ENCODE measurements around the gene ADAMTS4. TPM values are rescaled to one million over a fixed set of nuclear protein-coding genes. Genes with fewer than 3 reads are reported as not detected.

ADAMTS4 gene
- total and polyA plus RNA-seq, 7 donors, result 0.23 to 78.2 (median 6.4) TPM

- H3K4me1 ChIP-seq, result peaks cover 0 to 43% (median 39%) of the 10 kb centered on the region in 4 donors
These were observed 40.4 kb downstream of the ADAMTS4 start for GRCh38 chr1:161158316-161159010.

GRCh38 chr1:161157867-161158266 is 41.0 kb downstream of the ADAMTS4 start:
- 92 to 93% methylated on average over 1 of the region's 1 CpG for WGBS, 2 donors
- H3K9me3 ChIP-seq, result no peaks in the 10 kb centered on the region
- DNase-seq, result no peak
- no peaks in the 10 kb centered on the region for H3K27me3 ChIP-seq
- peaks cover 0 to 44% (median 41%) of the 10 kb centered on the region in 4 donors for H3K4me1 ChIP-seq
- H3K4me3 ChIP-seq, result no peak overlapping the region
- no peak for TF ChIP-seq POLR2A (IDR thresholded peaks at IDR 0.05)
- TF ChIP-seq EP300 (IDR thresholded peaks at IDR 0.05), result no peak
- no peak for TF ChIP-seq CTCF (IDR thresholded peaks at IDR 0.05)
- no peak for TF ChIP-seq POLR2AphosphoS5 (IDR thresholded peaks at IDR 0.05)
- peaks cover 0 to 36% (median 5%) of the 10 kb centered on the region in 4 donors for H3K36me3 ChIP-seq
- intact Hi-C loops (cut with DNase I), result loop anchor here (2.0 to 5.0 kb wide), 2 partner anchors 25 to 41 kb away; partner anchors contain the start of genes DEDD, NIT1 and PFDN2
- no peak overlapping the region for H3K27ac ChIP-seq

More at GRCh38 chr1:161158316-161159010, 40.4 kb downstream of the ADAMTS4 start:
- 52 to 66% methylated on average over 9 of the region's 9 CpGs for WGBS, 2 donors
- H3K4me3 ChIP-seq, result peak overlapping the region in 3 of 4 donors; percentile 82 to 96 (median 90)
- no peaks in the 10 kb centered on the region for H3K27me3 ChIP-seq
- no peak for DNase-seq
- intact Hi-C loops (cut with DNase I), result loop anchor here (2.0 to 5.0 kb wide), 2 partner anchors 26 to 41 kb away; partner anchors contain the start of genes DEDD, NIT1 and PFDN2
- no peak for TF ChIP-seq POLR2AphosphoS5 (IDR thresholded peaks at IDR 0.05)
- TF ChIP-seq EP300 (IDR thresholded peaks at IDR 0.05), result no peak
- TF ChIP-seq CTCF (IDR thresholded peaks at IDR 0.05), result no peak
- no peak for TF ChIP-seq POLR2A (IDR thresholded peaks at IDR 0.05)
- H3K36me3 ChIP-seq, result peaks cover 0 to 42% (median 7%) of the 10 kb centered on the region in 4 donors
- H3K9me3 ChIP-seq, result no peaks in the 10 kb centered on the region
- H3K27ac ChIP-seq, result peak overlapping the region; percentile 86 to 93 (median 90)

- peak within 1 kb of the TSS; percentile 58 to 77 (median 76) for H3K4me3 ChIP-seq
- TF ChIP-seq EP300 (IDR thresholded peaks at IDR 0.05) (no peak), POLR2AphosphoS5 (IDR thresholded peaks at IDR 0.05) (peak; percentile 25 to 61 (median 46))
- H3K9me3 ChIP-seq, result no peaks in the 10 kb centered on the region
- 0 to 1% methylated on average over 33 of the region's 33 CpGs for WGBS, 2 donors
- no peaks in the 10 kb centered on the region for H3K27me3 ChIP-seq
- peak; percentile 88 for DNase-seq
- H3K27ac ChIP-seq, result peak within 1 kb of the TSS; percentile 83 to 93 (median 90)
- intact Hi-C loops (cut with DNase I), result no loop called here
- H3K4me1 ChIP-seq, result peaks cover 0 to 18% (median 14%) of the 10 kb centered on the region in 4 donors
- H3K36me3 ChIP-seq, result peaks cover 0 to 18% (median 0%) of the 10 kb centered on the region in 4 donors
These were observed 45.0 kb downstream of the ADAMTS4 start, which contains the start of gene UFC1 for GRCh38 chr1:161153682-161154337. Gene UFC1, plus strand, starts transcription at chr1:161153978. Its CDS starts 20 bp downstream, at chr1:161153998.

GRCh38 chr1:161153176-161153575 is 45.7 kb downstream of the ADAMTS4 start:
- TF ChIP-seq CTCF (IDR thresholded peaks at IDR 0.05), result no peak
- no peak for TF ChIP-seq POLR2A (IDR thresholded peaks at IDR 0.05)
- TF ChIP-seq POLR2AphosphoS5 (IDR thresholded peaks at IDR 0.05), result no peak
- no peak for TF ChIP-seq EP300 (IDR thresholded peaks at IDR 0.05)
- DNase-seq, result no peak
- intact Hi-C loops (cut with DNase I), result no loop called here
- Histone ChIP-seq H3K4me1 (peaks cover 0 to 14% (median 11%) of the 10 kb centered on the region in 4 donors), H3K9me3 (no peaks in the 10 kb centered on the region), H3K36me3 (peaks cover 0 to 15% (median 0%) of the 10 kb centered on the region in 4 donors), H3K4me3 (peak overlapping the region; percentile 58 to 77 (median 76)), H3K27me3 (no peaks in the 10 kb centered on the region), H3K27ac (peak overlapping the region; percentile 83 to 93 (median 90))
- WGBS, 2 donors, result 20 to 24% methylated on average over 9 of the region's 9 CpGs

GRCh38 chr1:161145832-161146231 is 53.0 kb downstream of the ADAMTS4 start:
- no peaks in the 10 kb centered on the region for H3K4me1 ChIP-seq
- no peaks in the 10 kb centered on the region for H3K36me3 ChIP-seq
- no peaks in the 10 kb centered on the region for H3K27me3 ChIP-seq
- H3K4me3 ChIP-seq, result no peak overlapping the region
- TF ChIP-seq EP300 (IDR thresholded peaks at IDR 0.05) (no peak), POLR2AphosphoS5 (IDR thresholded peaks at IDR 0.05) (no peak), CTCF (IDR thresholded peaks at IDR 0.05) (no peak), POLR2A (IDR thresholded peaks at IDR 0.05) (no peak)
- no peak for DNase-seq
- H3K27ac ChIP-seq, result no peak overlapping the region
- H3K9me3 ChIP-seq, result no peaks in the 10 kb centered on the region
- intact Hi-C loops (cut with DNase I), result no loop called here
- 80 to 90% methylated on average over 3 of the region's 3 CpGs for WGBS, 2 donors

All from sigmoid colon (tissue), 7 donors.